H9 (cell line): Measurements from ENCODE around the gene SYNGR1. TPM values are rescaled to one million over a fixed set of nuclear protein-coding genes. Genes with fewer than 3 reads are reported as not detected.

ENCODE experiments used
- DNase-seq: peaks from one replicate; pipeline ENCODE4 v3.0.0-alpha.2; 2017
- H2AFZ ChIP-seq: one replicate; pipeline ENCODE4 v1.6.1; 2013; ENCODE audit warnings: mild to moderate bottlenecking, low read length, control low read depth, moderate library complexity
- H2AK5ac ChIP-seq: 2 replicates; pipeline ENCODE4 v1.6.1; 2013; ENCODE audit warnings: low read length, control low read depth, mixed read lengths; ENCODE audit not compliant: insufficient read length
- H2BK120ac ChIP-seq: one replicate; pipeline ENCODE4 v1.6.1; 2013; ENCODE audit warnings: low read depth, mild to moderate bottlenecking, low read length, control low read depth, inconsistent platforms; ENCODE audit not compliant: poor library complexity, severe bottlenecking
- H2BK12ac ChIP-seq: 2 replicates; pipeline ENCODE4 v1.6.1; 2013; ENCODE audit warnings: low read length, control low read depth, mixed read lengths, low read depth; ENCODE audit not compliant: insufficient read length
- H2BK15ac ChIP-seq: 2 replicates; pipeline ENCODE4 v1.6.1; 2013; ENCODE audit warnings: low read depth, low read length, control low read depth
- H2BK20ac ChIP-seq: one replicate; pipeline ENCODE4 v1.6.1; 2013; ENCODE audit warnings: low read depth, mild to moderate bottlenecking, low read length, control low read depth, inconsistent platforms; ENCODE audit not compliant: poor library complexity, severe bottlenecking
- H2BK5ac ChIP-seq: 2 replicates; pipeline ENCODE4 v1.6.1; 2013; ENCODE audit warnings: low read length, control low read depth, mixed read lengths; ENCODE audit not compliant: insufficient read length
- H3K14ac ChIP-seq: 2 replicates; pipeline ENCODE4 v1.6.1; 2013; ENCODE audit warnings: low read length, control low read depth; ENCODE audit not compliant: insufficient read depth
- H3K18ac ChIP-seq: 2 replicates; pipeline ENCODE4 v1.6.1; 2013; ENCODE audit warnings: low read depth, mild to moderate bottlenecking, mixed read lengths, low read length, control low read depth; ENCODE audit not compliant: insufficient read length
- H3K23ac ChIP-seq: 2 replicates; pipeline ENCODE4 v1.6.1; 2013; ENCODE audit warnings: low read length, control low read depth, mixed read lengths, low read depth; ENCODE audit not compliant: insufficient read length
- H3K23me2 ChIP-seq: 2 replicates; pipeline ENCODE4 v1.6.1; 2013; ENCODE audit warnings: low read depth, mild to moderate bottlenecking, mixed read lengths, low read length, control low read depth; ENCODE audit not compliant: insufficient read length, poor library complexity, severe bottlenecking
- H3K27ac ChIP-seq: 2 replicates; pipeline ENCODE4 v1.5.1; 2013; ENCODE audit warnings: low read length, control low read depth, mixed read lengths, low read depth; ENCODE audit not compliant: insufficient read length
- H3K27me3 ChIP-seq: 2 replicates; pipeline ENCODE4 v1.6.1; 2013; ENCODE audit warnings: low read length, control low read depth, inconsistent platforms; ENCODE audit not compliant: insufficient read depth
- H3K4ac ChIP-seq: 2 replicates; pipeline ENCODE4 v1.6.1; 2013; ENCODE audit warnings: low read depth, mild to moderate bottlenecking, control low read depth, inconsistent platforms, low read length, moderate library complexity
- H3K4me1 ChIP-seq: 2 replicates; pipeline ENCODE4 v1.6.1; 2013; ENCODE audit warnings: low read length, control low read depth, inconsistent platforms; ENCODE audit not compliant: insufficient read depth
- H3K4me2 ChIP-seq: 2 replicates; pipeline ENCODE4 v1.6.1; 2013; ENCODE audit warnings: low read length, control low read depth, mixed read lengths; ENCODE audit not compliant: insufficient read length, insufficient read depth
- H3K56ac ChIP-seq: 2 replicates; pipeline ENCODE4 v1.6.1; 2013; ENCODE audit warnings: low read depth, mild to moderate bottlenecking, mixed read lengths, low read length, control low read depth; ENCODE audit not compliant: insufficient read length
- H3K79me1 ChIP-seq: 2 replicates; pipeline ENCODE4 v1.6.1; 2013; ENCODE audit warnings: low read depth, mild to moderate bottlenecking, moderate library complexity, low read length, control low read depth, inconsistent platforms; ENCODE audit not compliant: insufficient read depth, poor library complexity, severe bottlenecking
- H3K79me2 ChIP-seq: 2 replicates; pipeline ENCODE4 v1.6.1; 2013; ENCODE audit warnings: low read length, control low read depth, inconsistent platforms; ENCODE audit not compliant: insufficient read depth
- H3K9ac ChIP-seq: 2 replicates; pipeline ENCODE4 v1.6.1; 2013; ENCODE audit warnings: low read length, control low read depth, mixed read lengths; ENCODE audit not compliant: insufficient read length; ENCODE audit errors: extremely low read depth
- H3K9me3 ChIP-seq: one replicate; pipeline ENCODE4 v1.6.1; 2013; ENCODE audit warnings: low read depth, low read length, inconsistent platforms; ENCODE audit not compliant: control insufficient read depth
- H3T11ph ChIP-seq: one replicate; pipeline ENCODE4 v1.6.1; 2013; ENCODE audit warnings: mild to moderate bottlenecking, low read length, control low read depth, inconsistent platforms
- H4K20me1 ChIP-seq: one replicate; pipeline ENCODE4 v1.6.1; 2013; ENCODE audit not compliant: control insufficient read depth, insufficient read length, insufficient read depth
- H4K5ac ChIP-seq: 2 replicates; pipeline ENCODE4 v1.6.1; 2013; ENCODE audit warnings: low read depth, mild to moderate bottlenecking, mixed read lengths, low read length, control low read depth; ENCODE audit not compliant: insufficient read length
- H4K8ac ChIP-seq: replicated peaks from 2 replicates; pipeline ENCODE4 v1.6.1; 2013; ENCODE audit warnings: low read length, control low read depth, mixed read lengths, low read depth; ENCODE audit not compliant: insufficient read length
- H4K91ac ChIP-seq: 2 replicates; pipeline ENCODE4 v1.6.1; 2013; ENCODE audit warnings: low read depth, mild to moderate bottlenecking, moderate library complexity, mixed read lengths, low read length, control low read depth; ENCODE audit not compliant: insufficient read length
- H3K27ac Mint-ChIP-seq, 3 experiments: 2 replicates in 2 of 3; 3 replicates in 1 of 3; pipeline ENCODE4 v1.8.0; 2020 to 2021; ENCODE audit warnings: mixed read lengths in 3 of 3, mild to moderate bottlenecking in 1 of 3, moderate library complexity in 1 of 3
- H3K27me3 Mint-ChIP-seq: 2 replicates; pipeline ENCODE4 v1.8.0; 2021; ENCODE audit warnings: low read depth, mild to moderate bottlenecking, moderate library complexity, mixed read lengths
- H3K36me3 Mint-ChIP-seq, 3 experiments: 2 replicates in 2 of 3; 3 replicates in 1 of 3; pipeline ENCODE4 v1.8.0; 2020 to 2021; ENCODE audit warnings: low read depth in 3 of 3, mixed read lengths in 3 of 3; ENCODE audit not compliant: insufficient read depth in 1 of 3
- H3K4me1 Mint-ChIP-seq, 2 experiments: 2 replicates each; pipeline ENCODE4 v1.8.0; 2020; ENCODE audit warnings: mixed read lengths in 2 of 2
- H3K4me3 Mint-ChIP-seq, 2 experiments: 2 replicates in 1 of 2; 3 replicates in 1 of 2; pipeline ENCODE4 v1.8.0; 2020 to 2021; ENCODE audit warnings: mild to moderate bottlenecking in 2 of 2, mixed read lengths in 2 of 2, moderate library complexity in 1 of 2
- H3K9me3 Mint-ChIP-seq, 2 experiments: 2 replicates in 1 of 2; 3 replicates in 1 of 2; pipeline ENCODE4 v1.8.0; 2020; ENCODE audit warnings: mild to moderate bottlenecking in 2 of 2, mixed read lengths in 2 of 2, moderate library complexity in 1 of 2
- WGBS: extraction: QIAGEN DNeasy Blood & Tissue Kit; methylation state at CpG from one replicate; pipeline ENCODE4 v1.1.7; 2013; ENCODE audit warnings: missing lambda C conversion rate, low lambda C conversion rate, mixed read lengths; ENCODE audit not compliant: insufficient read length; ENCODE audit errors: extremely low coverage; 5-methylcytosine and 5-hydroxymethylcytosine counted together
- total RNA-seq: library from RNA; stranded (reverse); gene quantifications from 2 replicates; pipeline ENCODE4 v1.2.1, GENCODE V29; 2021
- TF ChIP-seq, protein P1 (sequence below): fragments of 200-600 bp; sonication (generic); conservative IDR thresholded peaks from 3 replicates; pipeline ENCODE4 v1.8.0; 2021; ENCODE audit warnings: antibody characterized with exemption, mild to moderate bottlenecking

The SYNGR1 gene
- total RNA-seq, 1 experiment from 2014 or later, result 13.2 TPM

DNA sequence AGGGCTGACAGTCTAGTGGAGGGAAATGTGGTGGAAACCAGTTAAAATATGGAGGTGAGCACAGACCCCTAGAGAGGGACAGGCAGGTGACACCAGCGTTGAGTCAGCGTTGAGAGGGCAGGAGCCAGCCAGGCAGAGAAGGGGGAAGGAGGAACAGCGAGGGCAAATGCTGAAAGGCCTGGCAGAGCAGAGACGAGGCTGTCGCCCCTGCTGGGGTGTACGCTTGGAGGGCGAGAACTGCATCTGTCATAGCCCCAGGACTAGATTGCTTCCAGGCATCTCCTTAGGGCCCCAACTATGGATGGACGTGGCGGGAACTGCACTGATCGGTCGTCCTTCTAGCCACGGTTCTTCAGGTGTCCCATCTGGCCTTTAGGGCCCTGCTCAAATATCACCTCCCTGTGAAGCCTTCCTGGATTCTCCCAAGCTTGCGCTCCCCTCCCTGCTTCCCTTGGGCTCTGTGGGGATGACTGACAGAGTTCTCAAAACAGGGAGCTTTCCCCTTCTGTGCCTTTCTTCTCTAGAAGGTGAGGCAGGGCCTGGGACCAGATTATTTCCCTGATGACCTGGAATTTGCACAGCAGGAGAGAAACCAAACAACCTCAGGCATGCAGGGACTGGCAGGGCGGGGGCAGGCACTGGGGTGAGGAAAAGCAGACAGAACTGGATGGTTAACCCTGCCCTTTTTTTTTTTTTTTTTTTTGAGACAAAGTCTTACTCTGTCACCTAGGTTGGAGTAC, 11.1 kb downstream of the SYNGR1 start:
- peak; percentile 43 for DNase-seq

More for the DNA sequence above, 11.1 kb downstream of the SYNGR1 start:
- H2BK15ac ChIP-seq, result no peak overlapping the region
- H3K36me3 Mint-ChIP-seq, result peaks cover 7 to 22% (median 10%) of the 10 kb centered on the region in 3 experiments; a peak in 6 of 7 replicates
- TF ChIP-seq, protein P1, sequence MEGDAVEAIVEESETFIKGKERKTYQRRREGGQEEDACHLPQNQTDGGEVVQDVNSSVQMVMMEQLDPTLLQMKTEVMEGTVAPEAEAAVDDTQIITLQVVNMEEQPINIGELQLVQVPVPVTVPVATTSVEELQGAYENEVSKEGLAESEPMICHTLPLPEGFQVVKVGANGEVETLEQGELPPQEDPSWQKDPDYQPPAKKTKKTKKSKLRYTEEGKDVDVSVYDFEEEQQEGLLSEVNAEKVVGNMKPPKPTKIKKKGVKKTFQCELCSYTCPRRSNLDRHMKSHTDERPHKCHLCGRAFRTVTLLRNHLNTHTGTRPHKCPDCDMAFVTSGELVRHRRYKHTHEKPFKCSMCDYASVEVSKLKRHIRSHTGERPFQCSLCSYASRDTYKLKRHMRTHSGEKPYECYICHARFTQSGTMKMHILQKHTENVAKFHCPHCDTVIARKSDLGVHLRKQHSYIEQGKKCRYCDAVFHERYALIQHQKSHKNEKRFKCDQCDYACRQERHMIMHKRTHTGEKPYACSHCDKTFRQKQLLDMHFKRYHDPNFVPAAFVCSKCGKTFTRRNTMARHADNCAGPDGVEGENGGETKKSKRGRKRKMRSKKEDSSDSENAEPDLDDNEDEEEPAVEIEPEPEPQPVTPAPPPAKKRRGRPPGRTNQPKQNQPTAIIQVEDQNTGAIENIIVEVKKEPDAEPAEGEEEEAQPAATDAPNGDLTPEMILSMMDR, result no peak
- no peaks in the 10 kb centered on the region for H3K79me1 ChIP-seq
- peak overlapping the region in 1 of 2 experiments; percentile 11; a peak in 2 of 5 replicates for H3K4me3 Mint-ChIP-seq
- no peak overlapping the region for H3K4me2 ChIP-seq
- peak overlapping the region in 2 of 3 experiments; percentile 84 to 88; a peak in 4 of 7 replicates for H3K27ac Mint-ChIP-seq
- no peak overlapping the region for H2BK12ac ChIP-seq
- no peak overlapping the region for H3K23ac ChIP-seq
- WGBS, result no CpG with 5 or more reads among the region's 14 CpGs
- no peak overlapping the region for H2BK20ac ChIP-seq
- H4K5ac ChIP-seq, result no peak overlapping the region
- H3K9ac ChIP-seq, result no peak overlapping the region
- no peak overlapping the region for H2AK5ac ChIP-seq
- no peak overlapping the region for H3T11ph ChIP-seq
- peaks cover 2% of the 10 kb centered on the region for H4K20me1 ChIP-seq
- no peak overlapping the region for H2BK120ac ChIP-seq
- H3K56ac ChIP-seq, result no peak overlapping the region
- H3K23me2 ChIP-seq, result peaks cover 4% of the 10 kb centered on the region
- H3K14ac ChIP-seq, result no peak overlapping the region
- no peak overlapping the region for H2AFZ ChIP-seq
- peaks cover 6% of the 10 kb centered on the region; the same call in 1 of the 2 replicates for H3K4me1 ChIP-seq
- H3K27ac ChIP-seq, result no peak overlapping the region
- H3K27me3 Mint-ChIP-seq, result no peaks in the 10 kb centered on the region; the same call in none of the 2 replicates
- no peaks in the 10 kb centered on the region for H3K27me3 ChIP-seq
- H2BK5ac ChIP-seq, result no peak overlapping the region
- peaks cover 36 to 62% of the 10 kb centered on the region in 2 experiments for H3K4me1 Mint-ChIP-seq
- H4K91ac ChIP-seq, result no peak overlapping the region
- peak overlapping the region; percentile 24 for H3K18ac ChIP-seq
- H4K8ac ChIP-seq, result no peak overlapping the region
- H3K9me3 ChIP-seq, result no peaks in the 10 kb centered on the region
- no peak overlapping the region for H3K4ac ChIP-seq
- no peaks in the 10 kb centered on the region for H3K9me3 Mint-ChIP-seq
- no peaks in the 10 kb centered on the region for H3K79me2 ChIP-seq
